ENCODE data around the gene RNF157. TPM values are rescaled to one million over a fixed set of nuclear protein-coding genes. Genes with fewer than 3 reads are reported as not detected.

Gene RNF157
- total and polyA plus RNA-seq, 9 of the 15 experiments (the other 6 are each of a cell fraction or from before 2014, with no cell fraction given) = 8.1 to 31.7 (median 20.8) TPM

- TF ChIP-seq MLX (CRISPR knock-in tag; conservative IDR thresholded peaks at IDR 0.05) = no peak
- TF ChIP-seq CBFA2T3 (IDR thresholded peaks at IDR 0.05) = 0 out of 2 replicates have a peak, but pooled peaks have one; percentile 11
- no peak for TF ChIP-seq ETS2 (tag; IDR thresholded peaks at IDR 0.05; ENCODE audit: borderline replicate concordance, poor library complexity, severe bottlenecking)
- TF ChIP-seq HMG20B (CRISPR knock-in tag; IDR thresholded peaks at IDR 0.05) = no peak
- TF ChIP-seq RAD51 (IDR thresholded peaks at IDR 0.05; ENCODE audit: borderline replicate concordance, low read depth) = 0 out of 2 replicates have a peak, but pooled peaks have one; percentile 13
- no peak for TF ChIP-seq RBM17 (IDR thresholded peaks at IDR 0.05; ENCODE audit: borderline replicate concordance, low read depth, low read length)
- TF ChIP-seq HDGF (IDR thresholded peaks at IDR 0.05) = no peak
- TF ChIP-seq ZNF407 (IDR thresholded peaks at IDR 0.05; ENCODE audit: low read depth) = no peak
- no peak for TF ChIP-seq NFE2 (IDR thresholded peaks at IDR 0.05; ENCODE audit: low read depth)
- no peak for TF ChIP-seq NR3C1 (CRISPR knock-in tag; IDR thresholded peaks at IDR 0.05)
- TF ChIP-seq RNF219 (CRISPR knock-in tag; IDR thresholded peaks at IDR 0.05) = no peak
These were observed 58.1 kb downstream of the RNF157 start (continued) for GRCh38 chr17:76182016-76182764.
